ENCODE results near the gene ZFAND3.

The ZFAND3 gene

GRCh38 chr6:37882724-37883413, 63.3 kb downstream of the ZFAND3 start:
- no peak overlapping the region for H3K27ac ChIP-seq (ENCODE audit: low read depth, low read length, poor library complexity, severe bottlenecking)
- H3K27me3 ChIP-seq (ENCODE audit: insufficient read depth, low read length) = no peaks in the 10 kb centered on the region
- H3K4me2 ChIP-seq (ENCODE audit: low read length) = no peak overlapping the region
- H3K4me3 ChIP-seq (ENCODE audit: low read depth, low read length, poor library complexity, severe bottlenecking) = no peak overlapping the region
- H3K9me3 ChIP-seq (ENCODE audit: low read length) = no peaks in the 10 kb centered on the region
- peaks cover 11% of the 10 kb centered on the region for H3K4me1 ChIP-seq (ENCODE audit: insufficient read depth, low read length, severe bottlenecking)
- H3K79me2 ChIP-seq (ENCODE audit: insufficient read depth, low read length) = 0 out of 2 replicates have a peak, but pooled peaks cover 3% of the 10 kb centered on the region
- H4K20me1 ChIP-seq (ENCODE audit: insufficient read depth, low read length) = no peaks in the 10 kb centered on the region
- H2AFZ ChIP-seq (ENCODE audit: low read length) = no peak overlapping the region
- H3K9ac ChIP-seq (ENCODE audit: low read length) = no peak overlapping the region
- no peaks in the 10 kb centered on the region for H3K36me3 ChIP-seq (ENCODE audit: insufficient read depth, low read length)
- TF ChIP-seq CTCF (IDR thresholded peaks at IDR 0.05; ENCODE audit: low read length) (no peak), EZH2 (IDR thresholded peaks at IDR 0.05; ENCODE audit: borderline replicate concordance, low read length) (no peak)
- H3F3A ChIP-seq (ENCODE audit: insufficient read depth, low read length) = no peaks in the 10 kb centered on the region
- H3K9me2 ChIP-seq (ENCODE audit: low read depth, low read length) = no peaks in the 10 kb centered on the region

- TF ChIP-seq CTCF (IDR thresholded peaks at IDR 0.05; ENCODE audit: low read length) (no peak), EZH2 (IDR thresholded peaks at IDR 0.05; ENCODE audit: borderline replicate concordance, low read length) (no peak)
- H3F3A ChIP-seq (ENCODE audit: insufficient read depth, low read length) = no peaks in the 10 kb centered on the region
- 0 out of 2 replicates have a peak, but pooled peaks cover 3% of the 10 kb centered on the region for H3K79me2 ChIP-seq (ENCODE audit: insufficient read depth, low read length)
- no peak overlapping the region for H3K27ac ChIP-seq (ENCODE audit: low read depth, low read length, poor library complexity, severe bottlenecking)
- no peak overlapping the region for H3K4me2 ChIP-seq (ENCODE audit: low read length)
- H3K4me3 ChIP-seq (ENCODE audit: low read depth, low read length, poor library complexity, severe bottlenecking) = no peak overlapping the region
- no peak overlapping the region for H3K9ac ChIP-seq (ENCODE audit: low read length)
- H3K4me1 ChIP-seq (ENCODE audit: insufficient read depth, low read length, severe bottlenecking) = peaks cover 11% of the 10 kb centered on the region
- H3K9me3 ChIP-seq (ENCODE audit: low read length) = no peaks in the 10 kb centered on the region
- H3K36me3 ChIP-seq (ENCODE audit: insufficient read depth, low read length) = no peaks in the 10 kb centered on the region
- no peak overlapping the region for H2AFZ ChIP-seq (ENCODE audit: low read length)
- H4K20me1 ChIP-seq (ENCODE audit: insufficient read depth, low read length) = no peaks in the 10 kb centered on the region
- no peaks in the 10 kb centered on the region for H3K27me3 ChIP-seq (ENCODE audit: insufficient read depth, low read length)
- H3K9me2 ChIP-seq (ENCODE audit: low read depth, low read length) = no peaks in the 10 kb centered on the region
Measured at GRCh38 chr6:37884548-37884947, 65.0 kb downstream of the ZFAND3 start.

- no peaks in the 10 kb centered on the region for H3F3A ChIP-seq (ENCODE audit: insufficient read depth, low read length)
- no peak overlapping the region for H2AFZ ChIP-seq (ENCODE audit: low read length)
- no peaks in the 10 kb centered on the region for H3K9me2 ChIP-seq (ENCODE audit: low read depth, low read length)
- H3K4me1 ChIP-seq (ENCODE audit: insufficient read depth, low read length, severe bottlenecking) = no peaks in the 10 kb centered on the region
- no peaks in the 10 kb centered on the region for H3K9me3 ChIP-seq (ENCODE audit: low read length)
- no peaks in the 10 kb centered on the region for H3K79me2 ChIP-seq (ENCODE audit: insufficient read depth, low read length)
- no peak overlapping the region for H3K9ac ChIP-seq (ENCODE audit: low read length)
- no peak overlapping the region for H3K27ac ChIP-seq (ENCODE audit: low read depth, low read length, poor library complexity, severe bottlenecking)
- TF ChIP-seq EZH2 (IDR thresholded peaks at IDR 0.05; ENCODE audit: borderline replicate concordance, low read length) = no peak
- no peak for TF ChIP-seq CTCF (IDR thresholded peaks at IDR 0.05; ENCODE audit: low read length)
- no peak overlapping the region for H3K4me3 ChIP-seq (ENCODE audit: low read depth, low read length, poor library complexity, severe bottlenecking)
- H3K4me2 ChIP-seq (ENCODE audit: low read length) = no peak overlapping the region
- no peaks in the 10 kb centered on the region for H3K36me3 ChIP-seq (ENCODE audit: insufficient read depth, low read length)
- no peaks in the 10 kb centered on the region for H4K20me1 ChIP-seq (ENCODE audit: insufficient read depth, low read length)
- H3K27me3 ChIP-seq (ENCODE audit: insufficient read depth, low read length) = no peaks in the 10 kb centered on the region
Measured at GRCh38 chr6:37889051-37889450, 69.5 kb downstream of the ZFAND3 start.

All from OCI-LY1 (cell line).